Fibroblast of gingiva (primary cell): ENCODE data around the gene KCTD5.
A peak's percentile ranks its signal among the peaks of the same experiment; 100 is the strongest.
"Not testable (repeated sequence)": the region's sequence is repeated elsewhere in the genome, so short reads cannot be mapped to it uniquely, and the experiment has no call there.

Experiments used
- DNase-seq: peaks from one replicate; pipeline ENCODE4 v3.0.0-alpha.2; 2011; ENCODE audit warnings: low read depth

The KCTD5 gene

GRCh38 chr16:2673066-2673999, 9.0 kb upstream of the KCTD5 start:
- DNase-seq: peak; percentile 96

GRCh38 chr16:2675021-2675420, 7.3 kb upstream of the KCTD5 start:
- no peak for DNase-seq

GRCh38 chr16:2675714-2676113, 6.6 kb upstream of the KCTD5 start:
- DNase-seq: no peak

GRCh38 chr16:2676937-2677336, 5.4 kb upstream of the KCTD5 start:
- DNase-seq: not testable (repeated sequence)

GRCh38 chr16:2678206-2678965, 3.9 kb upstream of the KCTD5 start:
- DNase-seq: not testable (repeated sequence)

- DNase-seq: not testable (repeated sequence)
Measured at GRCh38 chr16:2679902-2680301, 2.4 kb upstream of the KCTD5 start.

- not testable (repeated sequence) for DNase-seq
Measured at GRCh38 chr16:2680360-2680759, 2.0 kb upstream of the KCTD5 start.

GRCh38 chr16:2683041-2683440, 718 bp downstream of the KCTD5 start:
- DNase-seq: peak; percentile 23

- DNase-seq: not testable (repeated sequence)
Measured at GRCh38 chr16:2686075-2686474, 3.8 kb downstream of the KCTD5 start.

GRCh38 chr16:2686912-2687507, 4.7 kb downstream of the KCTD5 start:
- no peak for DNase-seq

- no peak for DNase-seq
Measured at GRCh38 chr16:2687531-2688308, 5.4 kb downstream of the KCTD5 start.

GRCh38 chr16:2689422-2689821, 7.1 kb downstream of the KCTD5 start:
- DNase-seq: not testable (repeated sequence)

- no peak for DNase-seq
Measured at GRCh38 chr16:2689968-2690801, 7.9 kb downstream of the KCTD5 start.

GRCh38 chr16:2690852-2691251, 8.5 kb downstream of the KCTD5 start:
- DNase-seq: no peak

GRCh38 chr16:2691491-2692248, 9.3 kb downstream of the KCTD5 start:
- no peak for DNase-seq

- no peak for DNase-seq
Measured at GRCh38 chr16:2692251-2692947, 10.1 kb downstream of the KCTD5 start.

GRCh38 chr16:2692948-2693651, 10.8 kb downstream of the KCTD5 start:
- no peak for DNase-seq

- not testable (repeated sequence) for DNase-seq
Measured at GRCh38 chr16:2696601-2697250, 14.4 kb downstream of the KCTD5 start.
